NCI-H2107 treated with DMSO at 0.1 percent for 48 hours (cell line): ENCODE data around the gene DNAL4.
"Not testable (repeated sequence)": the region's sequence is repeated elsewhere in the genome, so short reads cannot be mapped to it uniquely, and the experiment has no call there.

Source experiments
- DNase-seq: peaks from one replicate; lab custom pipeline; 2025; ENCODE audit not compliant: unreplicated experiment; lab: John Stamatoyannopoulos, UW

DNAL4 gene

DNA sequence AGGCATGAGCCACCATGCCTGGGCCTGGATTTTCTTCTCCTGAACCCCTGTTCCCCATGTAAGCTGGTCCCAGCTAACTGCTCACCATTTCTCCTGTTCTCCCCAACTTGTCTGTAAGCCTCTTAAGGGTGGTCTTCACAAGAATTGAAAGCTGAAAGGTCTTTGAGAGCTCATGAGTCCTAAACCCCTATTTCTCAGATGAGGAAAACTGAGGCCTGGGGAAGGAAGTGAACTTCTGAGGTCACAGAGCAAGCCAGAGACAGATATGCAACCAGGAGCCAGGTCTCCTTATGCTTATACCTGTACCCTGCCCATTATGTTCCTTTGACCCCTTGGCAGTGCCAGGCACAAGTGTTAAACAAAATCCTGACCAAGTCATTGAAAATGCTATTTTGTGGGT lies 33.6 kb upstream of the DNAL4 start:
- DNase-seq: no peak

GRCh38 chr22:38826801-38827200 lies 32.9 kb upstream of the DNAL4 start:
- DNase-seq: no peak

GRCh38 chr22:38826386-38826785 lies 32.4 kb upstream of the DNAL4 start:
- no peak for DNase-seq

- no peak for DNase-seq
These were observed 30.6 kb upstream of the DNAL4 start for GRCh38 chr22:38824585-38824984.

DNA sequence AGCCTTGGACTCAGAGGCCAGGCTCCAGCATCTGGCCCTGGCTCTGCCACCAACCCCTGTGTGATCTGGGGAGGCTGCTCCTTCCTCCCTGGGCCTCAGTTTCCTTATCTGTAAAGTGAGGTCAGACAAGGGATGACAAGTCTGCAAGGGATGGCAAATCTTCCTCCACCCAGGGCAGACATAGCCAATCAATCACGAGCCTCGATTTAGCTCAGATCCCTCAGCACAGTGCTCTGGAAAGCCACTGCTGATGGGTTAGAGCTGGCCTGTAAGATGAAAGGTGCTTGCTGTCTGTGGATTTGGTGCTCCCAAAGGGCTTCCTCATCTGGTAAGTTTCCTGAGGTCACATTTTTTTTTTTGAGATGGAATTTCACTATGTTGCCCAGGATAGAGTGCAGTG lies 29.7 kb upstream of the DNAL4 start:
- DNase-seq: no peak

DNA sequence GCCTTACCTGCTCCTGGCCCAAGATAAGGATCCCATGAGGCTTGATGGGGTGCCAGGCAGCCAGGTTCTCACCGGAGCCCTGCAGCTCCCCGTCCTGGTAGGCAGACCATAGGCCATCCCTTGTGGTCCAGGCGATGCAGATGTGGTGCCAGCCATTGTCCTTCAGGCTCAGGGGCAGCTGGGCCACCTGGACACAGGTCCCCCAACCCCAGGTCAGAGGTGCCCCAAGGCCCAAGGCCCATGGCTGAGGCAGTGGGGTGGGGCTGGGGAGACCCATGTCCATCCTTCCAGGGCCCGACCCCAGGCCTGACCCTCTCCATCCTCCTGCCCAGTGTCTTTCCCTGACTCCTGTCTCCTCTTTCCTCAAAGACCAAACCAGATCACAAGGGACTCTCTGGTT lies 29.1 kb upstream of the DNAL4 start:
- no peak for DNase-seq

DNA sequence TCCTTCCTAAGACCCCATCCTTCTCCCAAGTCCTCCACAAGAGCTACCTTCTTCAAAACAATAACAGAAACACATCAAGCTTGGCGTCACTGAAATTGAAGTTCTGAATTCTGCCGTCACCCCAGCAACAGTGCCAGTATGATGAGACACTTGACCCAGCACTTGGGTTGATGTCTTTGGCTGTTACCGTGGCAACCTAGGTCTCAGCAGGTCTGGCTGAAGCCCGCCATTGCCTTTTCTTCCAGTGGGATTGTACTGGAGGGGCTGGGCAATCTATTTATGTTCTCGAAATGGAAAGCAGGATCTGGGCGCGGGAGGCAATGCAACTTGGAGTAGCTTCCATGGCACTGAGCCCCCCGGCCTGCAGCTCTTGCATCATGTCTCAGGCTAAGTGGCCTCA lies 26.1 kb upstream of the DNAL4 start:
- DNase-seq: no peak

- no peak for DNase-seq
These were observed 25.5 kb upstream of the DNAL4 start for GRCh38 chr22:38819387-38819940.

GRCh38 chr22:38817196-38817595 lies 23.3 kb upstream of the DNAL4 start:
- no peak for DNase-seq

DNA sequence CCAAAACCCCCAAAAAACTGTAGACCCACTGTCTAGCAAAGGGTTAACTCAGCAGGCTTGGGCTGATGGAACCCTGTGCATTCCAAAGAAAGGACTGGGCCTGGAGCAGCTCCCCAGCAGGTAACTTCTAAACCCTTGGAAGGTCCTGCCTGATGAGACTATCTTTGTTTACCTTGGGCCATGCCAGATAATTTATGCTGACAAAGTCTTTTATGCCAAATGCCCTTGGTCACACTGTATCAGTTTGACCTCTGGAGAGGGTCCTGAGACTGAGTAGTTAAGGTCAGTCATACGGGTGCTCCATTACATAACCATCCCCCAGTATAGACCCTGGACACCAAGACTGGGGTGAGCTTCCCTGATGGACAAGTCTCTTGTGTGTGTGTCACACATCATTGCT lies 21.9 kb upstream of the DNAL4 start:
- DNase-seq: no peak

DNA sequence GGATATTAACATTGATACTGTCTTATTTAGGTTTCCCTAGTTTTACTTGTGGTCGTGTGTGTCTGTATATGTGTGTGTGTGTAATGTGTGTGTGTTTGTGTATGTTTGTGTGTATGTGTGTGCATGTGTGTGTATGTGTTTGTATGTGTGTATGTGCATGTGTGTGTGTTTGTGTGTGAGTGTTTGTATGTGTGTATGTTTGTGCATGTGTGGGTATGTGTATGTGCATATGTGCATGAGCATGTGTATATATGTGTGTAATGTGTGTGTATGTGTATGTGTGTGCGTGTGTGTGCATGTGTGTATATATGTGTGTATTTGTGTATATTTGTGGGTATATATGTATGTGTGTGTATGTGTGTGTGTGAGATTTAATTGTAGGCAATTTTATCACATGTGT lies 17.3 kb upstream of the DNAL4 start:
- DNase-seq: no peak

DNA sequence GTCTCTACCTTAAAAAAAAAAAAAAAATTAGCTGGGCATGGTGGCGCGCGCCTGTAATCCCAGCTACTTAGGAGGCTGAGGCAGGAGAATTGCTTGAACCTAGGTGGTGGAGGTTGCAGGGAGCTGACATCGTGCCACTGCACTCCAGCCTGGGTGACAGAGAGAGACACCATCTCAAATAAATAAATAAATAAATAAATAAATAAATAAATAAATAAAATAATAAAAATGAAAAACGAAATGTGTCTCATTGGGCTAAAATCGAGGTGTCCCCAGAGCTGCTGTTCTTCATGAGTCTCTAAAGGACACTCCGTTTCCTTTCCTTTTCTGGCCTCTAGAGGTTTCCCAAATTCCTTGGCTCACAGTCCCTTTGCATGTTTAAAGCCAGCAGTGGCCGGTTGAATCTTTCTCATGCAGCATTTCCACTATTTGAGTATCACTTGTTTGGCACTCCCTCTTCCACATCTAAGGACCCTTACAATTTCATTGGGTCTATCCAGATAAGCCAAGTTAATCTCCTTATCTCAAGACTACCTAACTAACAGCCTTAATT lies 11.2 kb upstream of the DNAL4 start:
- not testable (repeated sequence) for DNase-seq

DNA sequence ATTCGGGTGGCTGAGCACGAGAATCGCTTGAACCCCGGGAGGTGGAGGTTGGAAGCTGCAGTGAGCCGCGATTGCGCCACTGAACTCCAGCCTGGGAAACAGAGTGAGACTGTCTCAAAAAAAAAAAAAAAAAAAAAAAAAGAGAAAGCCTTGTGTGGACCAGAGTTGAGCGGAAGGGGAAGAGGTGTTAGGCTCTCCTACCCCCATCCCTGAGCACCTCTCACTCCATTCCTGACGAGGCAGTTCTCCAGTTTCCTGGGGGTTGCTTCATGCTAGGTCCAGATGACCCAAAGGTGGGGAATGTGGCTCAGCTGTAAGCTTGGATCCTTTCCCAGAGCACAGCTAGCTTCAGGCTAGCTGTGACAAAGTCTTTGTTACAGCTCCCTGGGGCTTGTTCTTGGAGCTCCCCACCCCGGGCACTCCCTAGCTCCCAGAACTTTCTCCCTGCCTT lies 8.8 kb upstream of the DNAL4 start:
- peak; percentile 5 for DNase-seq

DNA sequence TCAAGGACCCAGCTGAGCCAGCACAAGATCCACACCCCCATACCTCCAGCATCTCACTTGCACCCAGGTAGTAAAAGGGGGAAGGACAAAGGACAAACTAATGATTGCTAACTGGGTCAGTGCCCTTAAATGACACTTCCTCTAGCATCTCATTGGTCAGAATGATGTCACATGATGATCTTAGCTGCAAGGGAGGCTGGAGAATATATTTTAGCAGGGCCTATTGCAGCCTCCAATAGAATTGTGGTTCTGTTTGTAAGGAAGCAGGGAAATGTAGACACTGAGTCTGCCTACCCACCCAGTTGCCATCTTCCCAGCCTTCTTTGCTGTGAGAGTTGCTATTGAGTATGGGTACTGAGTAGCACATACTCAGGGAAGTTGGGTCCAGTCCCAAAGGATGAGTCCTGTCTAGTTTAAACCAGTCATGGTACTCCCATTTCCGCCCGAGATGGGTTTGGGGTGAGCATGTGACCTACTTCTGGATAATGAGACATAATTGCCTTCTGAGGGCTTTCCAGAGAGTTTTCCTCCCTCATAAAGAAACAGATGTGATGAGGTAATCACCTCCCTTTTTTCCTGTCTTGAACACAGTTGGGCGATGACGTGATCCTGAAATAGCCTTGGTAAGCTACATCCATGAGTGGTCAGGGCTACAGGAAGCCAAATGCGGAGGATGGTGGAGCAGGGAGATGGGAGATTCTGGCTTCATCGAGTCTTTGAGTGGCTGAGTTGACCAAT lies 5.5 kb upstream of the DNAL4 start:
- DNase-seq: no peak

GRCh38 chr22:38798496-38798895 lies 4.6 kb upstream of the DNAL4 start:
- no peak for DNase-seq

GRCh38 chr22:38796262-38796957 lies 2.5 kb upstream of the DNAL4 start:
- DNase-seq: no peak

- DNase-seq: no peak
These were observed 1.6 kb upstream of the DNAL4 start for GRCh38 chr22:38795569-38795968.

- no peak for DNase-seq
These were observed 626 bp downstream of the DNAL4 start for GRCh38 chr22:38793317-38793716.

DNA sequence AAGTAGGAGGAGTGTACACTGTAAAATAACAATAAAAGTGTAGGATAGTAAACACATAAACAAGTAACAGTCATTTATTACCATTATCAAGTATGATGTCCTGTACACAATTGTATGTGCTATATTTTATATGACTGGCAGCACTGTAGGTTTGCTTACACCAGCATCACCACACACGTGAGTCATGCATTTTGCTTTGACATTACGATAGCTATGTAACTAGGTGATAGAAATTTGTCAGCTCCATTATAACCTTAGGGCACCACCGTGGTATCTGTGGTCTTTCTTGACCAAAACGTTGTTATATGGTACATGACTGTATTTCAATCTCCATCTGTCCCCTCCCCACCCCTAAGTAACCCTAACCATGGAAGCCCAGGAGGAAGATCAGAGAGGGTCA lies 1.1 kb downstream of the DNAL4 start:
- no peak for DNase-seq

DNA sequence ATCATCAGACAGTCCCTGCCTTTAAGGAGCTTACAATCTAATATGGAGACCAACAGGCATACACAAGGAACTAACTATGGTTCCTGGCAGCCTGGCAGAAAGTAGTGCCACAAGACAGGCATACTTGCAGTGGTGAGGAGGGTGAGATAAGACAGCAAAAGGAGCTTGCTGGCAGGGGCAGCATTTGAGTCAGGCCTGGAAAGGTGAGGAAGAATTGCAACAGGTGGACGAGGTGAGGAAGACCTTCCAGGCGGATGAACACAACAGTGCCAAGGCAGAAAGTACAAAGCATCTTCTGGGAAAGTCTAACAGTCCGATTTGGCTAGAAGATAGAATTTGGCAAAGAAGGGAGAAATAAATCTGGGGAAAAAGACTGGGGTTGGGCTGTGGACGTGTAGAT lies 4.3 kb downstream of the DNAL4 start:
- no peak for DNase-seq

GRCh38 chr22:38788846-38789245 lies 5.1 kb downstream of the DNAL4 start:
- DNase-seq: no peak
